ENCODE data around the gene ANO10. TPM values are rescaled to one million over a fixed set of nuclear protein-coding genes. Genes with fewer than 3 reads are reported as not detected.

ANO10 gene
- total and polyA plus RNA-seq, 2 of the 8 experiments (the other 6 are each of a cell fraction or from before 2014, with no cell fraction given): 38.0 to 53.2 TPM

GRCh38 chr3:43370293-43370980 lies 251.4 kb downstream of the ANO10 start:
- CTCF ChIA-PET (ENCODE audit: partially characterized antibody): interaction anchor here (1.2 kb wide), 1 partner anchor 140 kb away, joined by 3 read pairs; no protein-coding TSS in a partner anchor
- TF ChIP-seq GTF2F1 (IDR thresholded peaks at IDR 0.05; ENCODE audit: borderline replicate concordance, low read depth, low read length) (no peak), EP300 (IDR thresholded peaks at IDR 0.05; ENCODE audit: borderline replicate concordance in 1 of 2, low read depth in 2 of 2, low read length in 2 of 2) (no peak), TBP (IDR thresholded peaks at IDR 0.05; ENCODE audit: low read depth, low read length) (no peak), SRF (IDR thresholded peaks at IDR 0.05; ENCODE audit: low read depth, low read length) (no peak), RAD21 (IDR thresholded peaks at IDR 0.05 in 1 of 2, conservative IDR thresholded peaks at IDR 0.05 in 1 of 2; ENCODE audit: low read depth in 2 of 2, low read length in 2 of 2) (no peak), CBX8 (IDR thresholded peaks at IDR 0.05; ENCODE audit: borderline replicate concordance, low read depth, low read length) (no peak), SP4 (IDR thresholded peaks at IDR 0.05; ENCODE audit: low read length) (no peak), SIRT6 (IDR thresholded peaks at IDR 0.05; ENCODE audit: low read length) (no peak), ASH2L (IDR thresholded peaks at IDR 0.05; ENCODE audit: low read length) (no peak)

More at GRCh38 chr3:43370293-43370980, 251.4 kb downstream of the ANO10 start:
- Histone ChIP-seq H3K9ac (replicated peaks in 1 of 4; ENCODE audit: extremely low read depth in 1 of 4, low read depth in 3 of 4, low read length in 3 of 4) (no peak overlapping the region), H4K8ac (ENCODE audit: extremely low read depth, insufficient read depth, low read length) (no peak overlapping the region), H4K5ac (ENCODE audit: insufficient read length, low read depth, low read length) (no peak overlapping the region), H3K27me3 (replicated peaks in 1 of 4; ENCODE audit: control insufficient read depth in 3 of 4, extremely low read depth in 1 of 4, insufficient read depth in 3 of 4, low read length in 3 of 4) (no peaks in the 10 kb centered on the region), H3K9me3 (ENCODE audit: insufficient read depth in 2 of 2, low read depth in 1 of 2, low read length in 1 of 2) (no peaks in the 10 kb centered on the region), H3K79me1 (ENCODE audit: low read depth, low read length) (peaks cover 3% of the 10 kb centered on the region; the same call in 1 of the 2 replicates), H3K27ac (ENCODE audit: low read depth, low read length) (no peak overlapping the region), H2BK5ac (ENCODE audit: low read depth, low read length) (no peak overlapping the region), H2BK120ac (replicated peaks; ENCODE audit: low read depth, low read length) (no peak overlapping the region), H3K23me2 (ENCODE audit: low read depth, low read length) (no peaks in the 10 kb centered on the region), H2BK15ac (ENCODE audit: low read length) (no peak overlapping the region), H4K91ac (replicated peaks; ENCODE audit: insufficient read length, low read length) (no peak overlapping the region), H3K4me2 (ENCODE audit: insufficient read depth in 1 of 2, low read depth in 2 of 2, low read length in 2 of 2) (no peak overlapping the region), H3K56ac (replicated peaks; ENCODE audit: insufficient read length, low read depth, low read length) (no peak overlapping the region), H2BK12ac (ENCODE audit: low read depth, low read length) (no peak overlapping the region), H4K20me1 (replicated peaks in 1 of 2; ENCODE audit: control insufficient read depth in 1 of 2, insufficient read depth in 2 of 2, low read length in 2 of 2) (peaks cover 0 to 5% of the 10 kb centered on the region in 2 experiments), H3K4me1 (replicated peaks in 1 of 4; ENCODE audit: control insufficient read depth in 3 of 4, insufficient read depth in 4 of 4, low read length in 3 of 4) (peaks cover 0 to 17% (median 5%) of the 10 kb centered on the region in 4 experiments; a peak in 6 of 7 replicates), H3K14ac (ENCODE audit: insufficient read length) (no peak overlapping the region), H2AK5ac (ENCODE audit: low read depth, low read length) (no peak overlapping the region), H3K4ac (replicated peaks; ENCODE audit: insufficient read length, low read depth, low read length) (no peak overlapping the region), H3K4me3 (ENCODE audit: extremely low read depth in 1 of 4, insufficient read depth in 2 of 4, low read depth in 3 of 4, low read length in 4 of 4) (no peak overlapping the region), H3K36me3 (ENCODE audit: control insufficient read depth in 2 of 4, insufficient read depth in 4 of 4, low read length in 3 of 4) (peaks cover 0 to 4% (median 0%) of the 10 kb centered on the region in 4 experiments; a peak in 2 of 8 replicates), H3K79me2 (ENCODE audit: control insufficient read depth in 1 of 2, insufficient read depth in 2 of 2, low read length in 2 of 2) (no peaks in the 10 kb centered on the region), H2AFZ (ENCODE audit: low read length) (no peak overlapping the region), H3K23ac (ENCODE audit: insufficient read length) (no peak overlapping the region), H2BK20ac (ENCODE audit: low read length) (no peak overlapping the region), H3K18ac (ENCODE audit: extremely low read depth, low read length) (no peak overlapping the region)
- POLR2A ChIA-PET (ENCODE audit: partially characterized antibody): no interaction called here
- no peak for FAIRE-seq
- no peak for DNase-seq (ENCODE audit: low read depth in 1 of 2, low spot score in 2 of 2)
- 88% methylated on average over 5 of the region's 6 CpGs; no CpG with 5 or more reads in 1 of the 2 experiments for WGBS, 2 experiments (ENCODE audit: extremely low coverage in 1 of 2, insufficient coverage in 1 of 2, insufficient read length in 1 of 2, insufficient replicate concordance in 2 of 2, low coverage in 1 of 2, low lambda C conversion rate in 2 of 2, missing lambda C conversion rate in 1 of 2)

All from H1 (cell line).